ENCODE data around the gene UNC79.

UNC79 gene

DNA sequence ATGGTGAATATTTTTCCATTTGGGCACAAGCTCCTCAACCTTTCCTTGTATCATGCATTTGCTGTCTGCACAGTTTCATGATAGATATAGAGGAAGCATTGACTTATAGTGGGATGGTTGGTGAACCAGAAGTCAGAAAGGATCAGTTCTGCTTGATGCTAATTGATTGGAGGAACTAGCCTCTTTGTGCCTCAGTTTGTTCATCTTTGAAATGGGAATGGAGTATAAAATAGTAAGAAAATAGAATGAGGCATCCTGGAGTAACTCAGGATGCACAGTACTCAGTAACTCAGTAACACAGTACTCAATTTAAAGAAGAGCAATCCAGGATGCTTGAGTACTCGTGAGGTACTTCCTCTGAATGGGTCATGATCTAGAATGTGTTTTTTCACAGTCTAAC, 109.5 kb downstream of the UNC79 start (continued):
- TF ChIP-seq PRDM2 (tag by site-specific recombination; IDR thresholded peaks at IDR 0.05; ENCODE audit: borderline replicate concordance), result no peak
- no peak for TF ChIP-seq ZNF473 (tag by site-specific recombination; IDR thresholded peaks at IDR 0.05)
- TF ChIP-seq ZNF658 (tag by site-specific recombination; IDR thresholded peaks at IDR 0.05), result no peak

- no peaks in the 10 kb centered on the region for H3K9me3 ChIP-seq (ENCODE audit: control insufficient read depth, insufficient read depth, low read depth, low read length)
- TF ChIP-seq ZFP37 (tag by site-specific recombination; IDR thresholded peaks at IDR 0.05) (no peak), ZBTB17 (tag by site-specific recombination; IDR thresholded peaks at IDR 0.05) (peak; percentile 21; the same call in 1 of the 2 replicates), ZNF214 (tag by site-specific recombination; IDR thresholded peaks at IDR 0.05; ENCODE audit: borderline replicate concordance) (no peak), ZNF16 (tag by site-specific recombination; IDR thresholded peaks at IDR 0.05; ENCODE audit: low read depth) (no peak), ZNF777 (tag by site-specific recombination; IDR thresholded peaks at IDR 0.05; ENCODE audit: borderline replicate concordance) (no peak), ZSCAN5A (tag by site-specific recombination; IDR thresholded peaks at IDR 0.05) (no peak), ZNF654 (tag by site-specific recombination; IDR thresholded peaks at IDR 0.05; ENCODE audit: low read depth) (peak; percentile 69), ZNF239 (tag by site-specific recombination; IDR thresholded peaks at IDR 0.05) (no peak)
- ChIA-PET CTCF (interaction anchor here (0.6 kb wide), 1 partner anchor 534 kb away, joined by 3 read pairs; no protein-coding TSS in a partner anchor), POLR2A (no interaction called here)
- no peaks in the 10 kb centered on the region for H3K4me1 ChIP-seq (ENCODE audit: control insufficient read depth, insufficient read depth, low read length)
- no peak overlapping the region for H3K4me3 ChIP-seq (ENCODE audit: low read depth, low read length)
- H3K27ac ChIP-seq (ENCODE audit: extremely low read depth, low read depth, low read length), result no peak overlapping the region
- no peaks in the 10 kb centered on the region for H3K36me3 ChIP-seq (ENCODE audit: control insufficient read depth in 2 of 2, insufficient read depth in 1 of 2, low read length in 2 of 2)
Measured at GRCh38 chr14:93543766-93544165, 113.0 kb downstream of the UNC79 start.

DNA sequence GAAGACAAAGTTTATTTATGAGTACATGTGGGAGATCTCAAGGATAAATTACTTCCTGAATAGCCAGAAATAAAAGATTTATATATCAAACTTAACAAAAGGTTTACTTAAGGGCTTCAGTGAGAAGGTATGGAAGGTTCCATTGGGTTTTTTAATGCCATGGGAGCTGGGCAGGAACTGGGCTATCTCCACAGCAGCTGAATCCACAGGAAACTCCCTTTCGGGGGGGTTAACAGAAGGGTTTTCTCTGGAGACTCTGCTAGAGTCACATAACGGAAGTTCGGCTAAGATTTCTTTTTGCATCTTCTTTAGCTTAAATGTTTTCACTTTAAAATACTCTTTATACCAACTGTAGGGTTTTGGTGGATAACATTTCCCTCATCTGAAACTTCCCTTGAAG, 113.5 kb downstream of the UNC79 start:
- TF ChIP-seq ZNF2 (tag by site-specific recombination; IDR thresholded peaks at IDR 0.05) (no peak), ZBTB20 (tag by site-specific recombination; IDR thresholded peaks at IDR 0.05) (no peak), ZNF350 (tag by site-specific recombination; IDR thresholded peaks at IDR 0.05) (no peak), ELK4 (IDR thresholded peaks at IDR 0.05; ENCODE audit: borderline replicate concordance, low read depth, low read length) (no peak), ZNF48 (tag by site-specific recombination; IDR thresholded peaks at IDR 0.05) (no peak), ZNF544 (tag by site-specific recombination; IDR thresholded peaks at IDR 0.05) (no peak)
- CTCF ChIA-PET, result interaction anchor here (0.6 to 0.7 kb wide), 2 partner anchors 100 to 535 kb away, joined by 3 read pairs; no protein-coding TSS in a partner anchor
- no peak overlapping the region for H3K27ac ChIP-seq (ENCODE audit: extremely low read depth, low read depth, low read length)
- no peak overlapping the region for H3K4me3 ChIP-seq (ENCODE audit: low read depth, low read length)
- H3K36me3 ChIP-seq (ENCODE audit: control insufficient read depth in 2 of 2, insufficient read depth in 1 of 2, low read length in 2 of 2), result no peaks in the 10 kb centered on the region
- no peaks in the 10 kb centered on the region for H3K9me3 ChIP-seq (ENCODE audit: control insufficient read depth, insufficient read depth, low read depth, low read length)
- POLR2A ChIA-PET, result no interaction called here
- H3K4me1 ChIP-seq (ENCODE audit: control insufficient read depth, insufficient read depth, low read length), result no peaks in the 10 kb centered on the region

All from HEK293 (cell line).